ENCODE results near the gene OR2D3. TPM values are rescaled to one million over a fixed set of nuclear protein-coding genes. Genes with fewer than 3 reads are reported as not detected.

The OR2D3 gene
- polyA plus RNA-seq, 1 of the 3 experiments (the other 2 are of a cell fraction) = not detected

DNA sequence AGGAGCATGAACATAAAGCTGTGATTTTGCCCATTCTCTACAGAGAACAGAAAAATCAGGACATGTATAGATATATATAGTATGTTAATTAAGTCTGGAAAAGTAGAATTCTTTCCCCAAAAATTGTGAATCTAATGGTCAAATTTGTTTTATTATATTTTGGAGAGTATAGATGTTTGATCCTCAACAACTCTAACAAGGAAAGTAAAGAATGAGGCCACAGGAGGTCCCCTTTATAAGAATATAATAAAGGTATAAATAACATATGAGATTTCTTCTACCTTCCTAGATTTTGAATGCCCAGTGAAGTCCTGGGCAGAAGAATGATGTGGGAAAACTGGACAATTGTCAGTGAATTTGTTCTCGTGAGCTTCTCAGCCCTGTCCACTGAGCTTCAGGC, 44.5 kb upstream of the OR2D3 start, which contains the start of gene OR10A4:
Gene OR10A4, plus strand, starts transcription at position 301 of the 400 bp plus-strand sequence. Its CDS starts 23 bp downstream, at position 324.
- no peak for DNase-seq
- Histone ChIP-seq H3K9me2 (no peaks in the 10 kb centered on the region), H2AFZ (ENCODE audit: low read depth) (no peak within 1 kb of the TSS), H3K4me2 (no peak within 1 kb of the TSS), H3K36me3 (replicated peaks in 1 of 2; ENCODE audit: control insufficient read depth in 1 of 2, insufficient read depth in 2 of 2, low read length in 1 of 2) (no peaks in the 10 kb centered on the region), H3K4me1 (ENCODE audit: control insufficient read depth in 1 of 2, insufficient read depth in 2 of 2, low read depth in 1 of 2, low read length in 1 of 2) (no peaks in the 10 kb centered on the region), H3K4me3 (ENCODE audit: low read depth in 2 of 2, low read length in 1 of 2) (no peak within 1 kb of the TSS), H3F3A (replicated peaks; ENCODE audit: insufficient read depth) (no peaks in the 10 kb centered on the region), H3K79me2 (ENCODE audit: insufficient read depth) (no peaks in the 10 kb centered on the region), H4K20me1 (ENCODE audit: insufficient read depth) (no peaks in the 10 kb centered on the region), H3K27me3 (ENCODE audit: insufficient read depth) (no peaks in the 10 kb centered on the region), H3K9me3 (no peaks in the 10 kb centered on the region), H3K9ac (no peak within 1 kb of the TSS), H3K27ac (ENCODE audit: low read depth in 2 of 2, low read length in 1 of 2) (no peak within 1 kb of the TSS)
- WGBS (ENCODE audit: low lambda C conversion rate) = 0% methylated on average over 1 of the region's 1 CpG
- ChIA-PET POLR2A (no interaction called here), CTCF (no interaction called here)
- TF ChIP-seq RFX5 (IDR thresholded peaks at IDR 0.05; ENCODE audit: low read length) = no peak
- no peak for TF ChIP-seq NRF1 (IDR thresholded peaks at IDR 0.05; ENCODE audit: low read depth, low read length)
- no peak for TF ChIP-seq GATA2 (CRISPR knock-in tag; IDR thresholded peaks at IDR 0.05)
- no peak for TF ChIP-seq TAF1 (IDR thresholded peaks at IDR 0.05; ENCODE audit: borderline replicate concordance, low read depth, low read length)
- TF ChIP-seq, protein P1, sequence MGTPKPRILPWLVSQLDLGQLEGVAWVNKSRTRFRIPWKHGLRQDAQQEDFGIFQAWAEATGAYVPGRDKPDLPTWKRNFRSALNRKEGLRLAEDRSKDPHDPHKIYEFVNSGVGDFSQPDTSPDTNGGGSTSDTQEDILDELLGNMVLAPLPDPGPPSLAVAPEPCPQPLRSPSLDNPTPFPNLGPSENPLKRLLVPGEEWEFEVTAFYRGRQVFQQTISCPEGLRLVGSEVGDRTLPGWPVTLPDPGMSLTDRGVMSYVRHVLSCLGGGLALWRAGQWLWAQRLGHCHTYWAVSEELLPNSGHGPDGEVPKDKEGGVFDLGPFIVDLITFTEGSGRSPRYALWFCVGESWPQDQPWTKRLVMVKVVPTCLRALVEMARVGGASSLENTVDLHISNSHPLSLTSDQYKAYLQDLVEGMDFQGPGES (IDR thresholded peaks at IDR 0.05; ENCODE audit: low read depth, low read length) = no peak
- no peak for TF ChIP-seq CHD2 (IDR thresholded peaks at IDR 0.05; ENCODE audit: low read length, partially characterized antibody)
- no peak for TF ChIP-seq EZH2phosphoT487 (IDR thresholded peaks at IDR 0.05; ENCODE audit: borderline replicate concordance, low read depth)

DNA sequence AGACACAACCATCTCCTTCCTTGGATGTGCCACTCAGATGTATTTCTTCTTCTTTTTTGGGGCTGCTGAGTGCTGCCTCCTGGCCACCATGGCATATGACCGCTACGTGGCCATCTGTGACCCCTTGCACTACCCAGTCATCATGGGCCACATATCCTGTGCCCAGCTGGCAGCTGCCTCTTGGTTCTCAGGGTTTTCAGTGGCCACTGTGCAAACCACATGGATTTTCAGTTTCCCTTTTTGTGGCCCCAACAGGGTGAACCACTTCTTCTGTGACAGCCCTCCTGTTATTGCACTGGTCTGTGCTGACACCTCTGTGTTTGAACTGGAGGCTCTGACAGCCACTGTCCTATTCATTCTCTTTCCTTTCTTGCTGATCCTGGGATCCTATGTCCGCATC, 43.9 kb upstream of the OR2D3 start:
- H3K4me2 ChIP-seq = no peak overlapping the region
- H3K9ac ChIP-seq = no peak overlapping the region
- H3K79me2 ChIP-seq (ENCODE audit: insufficient read depth) = no peaks in the 10 kb centered on the region
- H3K36me3 ChIP-seq (replicated peaks in 1 of 2; ENCODE audit: control insufficient read depth in 1 of 2, insufficient read depth in 2 of 2, low read length in 1 of 2) = no peaks in the 10 kb centered on the region
- DNase-seq = no peak
- ChIA-PET CTCF (no interaction called here), POLR2A (no interaction called here)
- no peaks in the 10 kb centered on the region for H4K20me1 ChIP-seq (ENCODE audit: insufficient read depth)
- no peaks in the 10 kb centered on the region for H3K9me3 ChIP-seq
- H3F3A ChIP-seq (replicated peaks; ENCODE audit: insufficient read depth) = no peaks in the 10 kb centered on the region
- no peak overlapping the region for H2AFZ ChIP-seq (ENCODE audit: low read depth)
- no peaks in the 10 kb centered on the region for H3K4me1 ChIP-seq (ENCODE audit: control insufficient read depth in 1 of 2, insufficient read depth in 2 of 2, low read depth in 1 of 2, low read length in 1 of 2)
- TF ChIP-seq YY1 (IDR thresholded peaks at IDR 0.05; ENCODE audit: low read depth) (no peak), RCOR1 (IDR thresholded peaks at IDR 0.05; ENCODE audit: low read length) (no peak), PBX3 (IDR thresholded peaks at IDR 0.05) (no peak), ELF1 (IDR thresholded peaks at IDR 0.05) (no peak), NRF1 (IDR thresholded peaks at IDR 0.05; ENCODE audit: low read depth, low read length) (no peak), SMC3 (IDR thresholded peaks at IDR 0.05; ENCODE audit: low read depth, low read length) (no peak), MEF2A (IDR thresholded peaks at IDR 0.05; ENCODE audit: borderline replicate concordance, low read depth) (no peak), RXRA (IDR thresholded peaks at IDR 0.05; ENCODE audit: borderline replicate concordance, low read depth) (no peak)
- H3K4me3 ChIP-seq (ENCODE audit: low read depth in 2 of 2, low read length in 1 of 2) = no peak overlapping the region
- H3K9me2 ChIP-seq = no peaks in the 10 kb centered on the region
- no peak overlapping the region for H3K27ac ChIP-seq (ENCODE audit: low read depth in 2 of 2, low read length in 1 of 2)
- WGBS (ENCODE audit: low lambda C conversion rate) = 0% methylated on average over 3 of the region's 3 CpGs
- no peaks in the 10 kb centered on the region for H3K27me3 ChIP-seq (ENCODE audit: insufficient read depth)
